ENCODE measurements around the gene TPRA1. TPM values are rescaled to one million over a fixed set of nuclear protein-coding genes. Genes with fewer than 3 reads are reported as not detected.

The TPRA1 gene
- total and polyA plus RNA-seq, 12 donors = 13.5 to 65.6 (median 46.4) TPM

DNA sequence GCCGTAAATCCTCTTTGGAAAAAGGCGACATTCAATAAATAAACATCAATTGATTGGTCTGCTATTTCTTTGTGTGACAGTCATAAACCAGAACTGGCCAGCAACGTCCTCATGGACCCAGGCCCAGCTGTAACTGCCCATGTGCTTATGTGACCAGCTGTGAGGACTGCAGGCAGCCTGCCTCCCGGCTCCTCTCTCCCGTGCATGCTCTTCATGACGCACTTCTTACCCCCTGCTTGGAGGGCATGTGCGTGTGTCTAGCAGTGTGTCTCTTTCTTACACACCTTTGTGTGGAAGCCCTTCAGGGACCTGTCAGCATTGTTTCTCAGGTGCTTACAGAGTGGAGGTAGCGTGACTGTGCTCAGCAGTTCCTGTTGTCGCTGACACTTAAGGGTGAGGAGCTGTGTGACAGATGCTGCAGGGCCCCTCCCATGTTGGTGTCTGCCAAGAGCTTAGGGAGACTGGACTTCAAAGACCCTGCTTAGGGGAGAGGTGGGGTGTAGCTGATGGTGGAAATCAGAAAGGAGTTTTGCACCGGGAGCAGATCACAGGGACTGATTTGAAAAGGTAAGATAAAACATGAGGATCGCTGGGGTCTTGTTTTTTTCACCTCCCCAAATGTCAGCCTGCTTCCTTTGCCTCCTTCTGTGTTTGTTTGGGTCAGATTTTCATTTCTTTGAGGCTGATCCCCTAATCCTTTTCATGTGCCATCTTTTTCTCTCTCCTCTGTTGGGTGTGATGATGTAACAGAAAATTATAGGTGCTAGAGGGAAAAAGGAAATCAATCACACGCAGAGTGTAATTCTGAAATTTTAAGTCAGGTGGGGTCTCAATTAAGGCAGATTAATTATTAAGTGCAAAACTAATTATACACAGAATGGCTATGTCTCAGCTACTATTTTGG lies 40.5 kb upstream of the TPRA1 start:
- Histone ChIP-seq H3K9me3 (replicated peaks in 1 of 3) (no peaks in the 10 kb centered on the region), H3K27me3 (no peaks in the 10 kb centered on the region), H3K36me3 (replicated peaks in 1 of 2) (no peaks in the 10 kb centered on the region), H3K27ac (no peak overlapping the region), H3K4me3 (no peak overlapping the region), H3K4me1 (replicated peaks in 1 of 2) (peaks cover 8 to 11% of the 10 kb centered on the region in 2 donors)
- intact Hi-C loops (cut with DNase I) = no loop called here
- no peak for TF ChIP-seq POLR2A (IDR thresholded peaks at IDR 0.05)
- TF ChIP-seq, protein P1, sequence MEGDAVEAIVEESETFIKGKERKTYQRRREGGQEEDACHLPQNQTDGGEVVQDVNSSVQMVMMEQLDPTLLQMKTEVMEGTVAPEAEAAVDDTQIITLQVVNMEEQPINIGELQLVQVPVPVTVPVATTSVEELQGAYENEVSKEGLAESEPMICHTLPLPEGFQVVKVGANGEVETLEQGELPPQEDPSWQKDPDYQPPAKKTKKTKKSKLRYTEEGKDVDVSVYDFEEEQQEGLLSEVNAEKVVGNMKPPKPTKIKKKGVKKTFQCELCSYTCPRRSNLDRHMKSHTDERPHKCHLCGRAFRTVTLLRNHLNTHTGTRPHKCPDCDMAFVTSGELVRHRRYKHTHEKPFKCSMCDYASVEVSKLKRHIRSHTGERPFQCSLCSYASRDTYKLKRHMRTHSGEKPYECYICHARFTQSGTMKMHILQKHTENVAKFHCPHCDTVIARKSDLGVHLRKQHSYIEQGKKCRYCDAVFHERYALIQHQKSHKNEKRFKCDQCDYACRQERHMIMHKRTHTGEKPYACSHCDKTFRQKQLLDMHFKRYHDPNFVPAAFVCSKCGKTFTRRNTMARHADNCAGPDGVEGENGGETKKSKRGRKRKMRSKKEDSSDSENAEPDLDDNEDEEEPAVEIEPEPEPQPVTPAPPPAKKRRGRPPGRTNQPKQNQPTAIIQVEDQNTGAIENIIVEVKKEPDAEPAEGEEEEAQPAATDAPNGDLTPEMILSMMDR (IDR thresholded peaks at IDR 0.05) = no peak
- 91 to 96% (median 93%) methylated on average over 12 of the region's 12 CpGs for WGBS, 4 donors
- no peak for DNase-seq

DNA sequence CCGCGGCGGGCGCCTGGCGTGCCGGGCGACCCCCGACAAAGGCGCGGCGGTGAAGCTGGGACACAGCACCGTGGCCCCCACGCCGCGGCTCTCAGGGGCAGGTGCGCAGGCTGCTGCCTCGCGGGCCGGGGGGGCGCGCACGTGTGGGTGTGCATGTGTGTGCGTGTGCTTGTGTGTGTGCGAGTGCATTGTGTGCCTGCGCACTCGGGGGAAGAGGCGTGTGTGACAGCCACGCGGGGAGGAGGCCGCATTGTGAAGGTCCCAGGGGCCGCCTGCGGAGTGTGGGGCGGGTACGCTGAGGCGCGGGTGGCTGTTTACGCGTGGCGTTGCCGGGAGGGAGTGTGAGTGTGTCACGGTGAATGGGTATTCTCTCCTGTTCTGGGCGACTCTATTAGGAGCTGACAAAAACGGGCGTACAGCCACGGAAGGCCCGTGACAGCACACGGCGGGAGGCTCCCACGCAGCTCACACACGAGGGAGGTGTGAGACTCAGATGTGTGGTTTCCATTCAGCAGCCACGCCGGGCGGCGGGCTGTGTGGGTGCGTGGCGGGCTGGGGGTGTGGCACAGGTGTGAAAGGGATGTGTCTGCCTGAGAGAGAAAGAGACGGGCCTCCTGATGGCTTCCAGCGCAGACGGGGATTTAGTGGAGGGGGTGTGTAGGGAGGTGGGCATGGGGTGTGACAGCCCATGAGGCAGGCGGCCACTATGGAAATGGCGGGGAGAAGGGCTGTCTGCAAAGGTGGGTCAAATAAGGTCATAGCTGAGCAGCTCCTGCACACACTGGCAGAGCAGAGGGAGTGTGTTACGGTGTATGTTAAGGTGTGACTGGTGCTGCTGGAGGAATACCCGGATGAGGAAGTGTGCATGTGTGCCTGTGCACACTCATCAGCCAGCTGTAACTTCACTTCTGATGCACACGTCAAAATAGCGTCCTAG lies 39.2 kb upstream of the TPRA1 start:
- H3K4me3 ChIP-seq = peak overlapping the region in 2 of 4 donors; percentile 37 to 68
- no peak overlapping the region for H3K27ac ChIP-seq
- peak in 4 of 7 donors; percentile 22 to 55 (median 30) for DNase-seq
- intact Hi-C loops (cut with DNase I) = no loop called here
- TF ChIP-seq POLR2A (IDR thresholded peaks at IDR 0.05) = no peak
- TF ChIP-seq, protein P1 (IDR thresholded peaks at IDR 0.05) = no peak
- 16 to 32% (median 19%) methylated on average over 37 to 65 of the region's 65 CpGs for WGBS, 4 donors
- no peaks in the 10 kb centered on the region for H3K9me3 ChIP-seq (replicated peaks in 1 of 3)
- H3K4me1 ChIP-seq (replicated peaks in 1 of 2) = peaks cover 8 to 11% of the 10 kb centered on the region in 2 donors
- no peaks in the 10 kb centered on the region for H3K36me3 ChIP-seq (replicated peaks in 1 of 2)
- no peaks in the 10 kb centered on the region for H3K27me3 ChIP-seq

DNA sequence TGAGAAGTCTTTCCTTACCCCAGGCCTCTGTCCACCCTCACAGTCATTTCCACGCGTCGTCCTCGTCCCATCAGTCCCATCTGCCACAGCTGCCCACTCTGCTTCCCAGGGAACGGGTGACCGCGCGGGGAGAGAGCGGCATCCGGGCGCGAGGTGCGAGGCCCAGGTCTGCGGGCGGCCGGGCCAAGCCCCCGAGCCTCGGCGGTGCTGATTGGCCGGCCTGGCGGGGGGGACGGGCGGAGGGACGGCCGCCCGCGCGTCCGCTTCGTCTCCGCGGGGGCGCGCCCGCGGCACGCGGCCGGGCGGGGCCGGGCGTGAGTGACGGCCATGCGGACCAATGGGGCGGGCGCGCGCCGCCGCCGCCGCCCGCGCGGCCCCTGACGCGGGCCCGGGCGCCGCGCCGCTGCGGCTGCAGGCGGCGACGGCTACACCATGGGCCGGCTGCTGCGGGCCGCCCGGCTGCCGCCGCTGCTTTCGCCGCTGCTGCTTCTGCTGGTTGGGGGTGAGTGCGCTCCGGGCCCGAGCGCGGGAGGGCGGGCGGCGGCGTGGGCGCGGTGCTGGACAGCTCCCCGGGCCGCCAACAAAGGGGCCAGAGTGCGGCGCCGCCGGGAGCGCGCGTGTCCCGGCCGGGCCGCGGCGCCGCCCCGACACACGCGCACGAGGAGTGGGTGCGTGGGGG lies 38.4 kb upstream of the TPRA1 start, which contains the start of gene PODXL2:
PODXL2 (plus strand) TSS at position 398 of the 679 bp plus-strand sequence; CDS start at position 433, 35 bp downstream.
- H3K27ac ChIP-seq = no peak within 1 kb of the TSS
- WGBS, 4 donors = 4 to 26% (median 10%) methylated on average over 12 to 105 of the region's 105 CpGs
- H3K4me1 ChIP-seq (replicated peaks in 1 of 2) = peaks cover 8 to 11% of the 10 kb centered on the region in 2 donors
- intact Hi-C loops (cut with DNase I) = no loop called here
- H3K27me3 ChIP-seq = no peaks in the 10 kb centered on the region
- TF ChIP-seq, protein P1 (IDR thresholded peaks at IDR 0.05) = no peak
- no peak for TF ChIP-seq POLR2A (IDR thresholded peaks at IDR 0.05)
- peak within 1 kb of the TSS in 2 of 4 donors; percentile 37 to 68 for H3K4me3 ChIP-seq
- no peaks in the 10 kb centered on the region for H3K9me3 ChIP-seq (replicated peaks in 1 of 3)
- peak; percentile 46 to 70 (median 55) for DNase-seq
- no peaks in the 10 kb centered on the region for H3K36me3 ChIP-seq (replicated peaks in 1 of 2)

Data from adrenal gland (tissue), 12 donors.